NB4 (cell line): ENCODE results near the gene HMGB3.

Experiments used
- MAX ChIP-seq: IDR thresholded peaks from 2 replicates; pipeline ENCODE4 v1.6.1; 2011; ENCODE audit warnings: low read depth, low read length
- POLR2A ChIP-seq: IDR thresholded peaks from 2 replicates; pipeline ENCODE4 v1.6.1; 2011; ENCODE audit warnings: mild to moderate bottlenecking; ENCODE audit not compliant: insufficient read length; ENCODE audit errors: extremely low read depth

GRCh38 chrX:150983521-150984168 is 510 bp downstream of the HMGB3 start:
- TF ChIP-seq POLR2A, result no peak
- no peak for TF ChIP-seq MAX
